HG02973 (cell line): Measurements from ENCODE around the gene MACROD2.

Experiments used
- ATAC-seq: cut with Tn5 transposase; IDR thresholded peaks from one replicate; pipeline ENCODE4 v1.9.1; 2021; ENCODE audit warnings: moderate library complexity; ENCODE audit not compliant: unreplicated experiment

Gene MACROD2

GRCh38 chr20:14726591-14726990 is 731.3 kb downstream of the MACROD2 start:
- ATAC-seq: no peak

- ATAC-seq: no peak
These were observed 732.3 kb downstream of the MACROD2 start for GRCh38 chr20:14727485-14728150.

- ATAC-seq: no peak
These were observed 734.1 kb downstream of the MACROD2 start for GRCh38 chr20:14729390-14729789.

DNA sequence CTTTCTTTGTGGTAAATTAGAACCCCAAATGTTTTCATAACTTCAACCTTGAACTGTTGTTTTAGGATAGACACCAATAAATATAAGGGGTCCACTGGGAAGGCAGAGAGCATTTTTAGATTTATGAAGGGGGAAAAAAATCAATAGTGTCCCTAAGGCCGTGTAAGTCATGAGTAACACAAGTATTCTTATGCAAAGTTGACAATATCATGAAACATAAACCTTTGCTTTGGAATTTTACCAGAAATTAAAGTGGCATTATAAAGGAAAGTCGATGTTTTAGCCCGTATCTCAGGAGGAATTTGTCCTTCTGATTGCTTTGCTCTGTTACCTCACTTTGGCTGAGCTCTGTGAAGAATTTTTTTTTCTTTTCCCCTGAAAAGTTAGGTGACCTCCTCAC is 737.0 kb downstream of the MACROD2 start:
- ATAC-seq: no peak

DNA sequence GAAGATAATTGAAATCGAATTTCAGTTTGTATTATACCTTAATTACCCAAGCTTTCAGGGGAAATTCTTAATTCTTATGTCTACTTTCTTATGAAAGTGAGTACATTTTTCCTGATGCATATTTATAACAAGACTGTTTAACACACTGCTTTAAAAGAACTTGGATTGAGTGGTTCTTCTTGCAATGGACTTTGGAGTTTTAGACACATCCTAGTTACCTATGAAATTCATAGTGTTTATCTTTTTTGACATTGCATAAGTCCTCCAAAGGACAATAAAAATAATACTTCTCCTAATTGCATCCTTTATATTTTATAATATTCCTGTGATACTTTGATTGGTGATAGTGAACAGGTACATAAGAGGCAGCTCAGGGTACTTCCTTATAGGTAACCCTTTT is 737.7 kb downstream of the MACROD2 start:
- ATAC-seq: no peak

DNA sequence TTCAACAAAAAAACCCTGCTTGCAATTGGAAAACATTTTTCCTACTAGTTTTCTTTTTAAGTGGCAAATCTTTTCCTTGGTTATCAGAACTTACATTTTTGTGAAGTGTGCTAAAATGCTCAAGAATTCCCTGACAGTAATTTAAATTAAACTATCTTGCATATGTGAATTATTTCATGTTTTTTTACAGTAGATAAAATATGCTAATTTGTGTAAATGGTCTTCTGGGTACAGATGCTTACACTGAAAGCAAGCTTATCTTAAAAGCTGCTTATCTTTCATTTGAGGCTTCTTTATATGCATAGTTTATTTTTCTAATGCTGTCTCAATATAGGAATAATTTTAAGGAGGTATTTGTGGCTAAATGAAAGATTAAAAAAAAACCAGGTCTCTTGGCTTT is 745.1 kb downstream of the MACROD2 start:
- ATAC-seq: no peak

GRCh38 chr20:14741616-14742015 is 746.3 kb downstream of the MACROD2 start:
- ATAC-seq: no peak

GRCh38 chr20:14744723-14745122 is 749.4 kb downstream of the MACROD2 start:
- ATAC-seq: no peak

DNA sequence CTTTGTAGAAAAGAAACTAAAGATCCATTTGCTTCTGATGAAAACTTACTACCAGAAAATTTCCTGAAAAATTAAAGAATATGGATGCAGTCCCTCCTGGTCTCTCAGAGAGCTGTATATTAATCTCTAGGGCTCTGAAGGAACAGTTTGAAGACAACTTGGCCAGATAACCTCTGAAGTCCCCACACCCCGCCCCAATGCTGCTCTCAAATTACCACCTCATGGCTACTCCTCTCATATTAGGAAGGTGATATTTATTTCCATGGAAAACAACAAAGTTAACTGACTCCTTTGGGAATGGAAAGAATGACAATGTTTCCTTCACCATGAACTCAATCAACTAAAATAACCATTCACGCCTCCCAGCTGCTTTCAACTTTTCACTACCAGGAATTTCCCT is 750.5 kb downstream of the MACROD2 start:
- ATAC-seq: no peak

DNA sequence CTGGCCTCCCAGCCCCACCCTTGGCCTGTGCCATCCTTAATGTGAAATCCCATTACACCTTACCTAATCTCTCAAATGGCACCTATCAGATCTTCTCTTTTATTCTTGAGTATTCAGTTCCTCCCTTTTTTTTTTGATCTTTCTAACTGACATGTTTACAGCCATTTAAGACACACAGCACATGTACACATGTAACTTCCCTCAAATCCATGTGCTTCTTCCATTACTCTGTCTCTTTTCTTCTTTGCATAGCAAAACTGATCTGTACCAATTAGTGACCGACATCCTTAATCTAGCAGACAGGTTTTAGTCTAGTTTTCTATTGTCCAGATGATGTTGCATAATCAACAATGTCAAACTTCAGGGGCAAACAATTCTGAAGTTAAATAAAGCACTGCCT is 755.9 kb downstream of the MACROD2 start:
- ATAC-seq: no peak

DNA sequence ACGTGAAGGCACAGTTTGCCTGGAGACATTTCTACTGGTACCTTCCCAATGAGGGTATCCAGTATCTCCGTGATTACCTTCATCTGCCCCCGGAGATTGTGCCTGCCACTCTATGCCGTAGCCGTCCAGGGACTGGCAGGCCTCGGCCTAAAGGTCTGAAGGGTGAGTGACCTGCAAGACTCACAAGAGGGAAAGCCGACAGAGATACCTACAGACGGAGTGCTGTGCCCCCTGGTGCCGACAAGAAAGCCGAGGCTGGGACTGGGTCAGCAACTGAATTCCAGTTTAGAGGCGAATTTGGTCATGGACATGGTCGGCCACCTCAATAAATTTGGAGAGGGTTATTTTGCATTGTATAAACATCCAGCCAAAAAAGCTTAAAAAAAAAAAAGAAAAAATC is 762.4 kb downstream of the MACROD2 start:
- ATAC-seq: no peak

DNA sequence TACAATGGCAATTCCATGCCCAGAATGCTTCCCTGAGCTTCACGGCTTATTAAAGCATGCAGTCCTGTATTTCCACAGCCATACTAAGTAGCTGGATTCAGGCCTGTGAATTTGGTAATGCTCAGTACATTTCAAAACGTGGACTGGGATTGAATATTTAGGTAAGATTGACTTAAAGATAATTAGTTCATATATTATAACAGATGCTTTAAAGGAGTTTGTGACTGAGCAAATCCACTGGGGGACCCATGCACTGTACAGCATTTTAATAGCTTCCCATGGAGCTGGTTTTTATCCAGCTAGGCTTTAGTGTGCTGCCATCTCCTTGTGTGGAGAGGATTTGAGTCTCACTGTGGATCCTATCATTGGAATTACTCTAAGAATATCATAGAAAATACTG is 763.0 kb downstream of the MACROD2 start:
- no peak for ATAC-seq

GRCh38 chr20:14759979-14760378 is 764.7 kb downstream of the MACROD2 start:
- no peak for ATAC-seq

DNA sequence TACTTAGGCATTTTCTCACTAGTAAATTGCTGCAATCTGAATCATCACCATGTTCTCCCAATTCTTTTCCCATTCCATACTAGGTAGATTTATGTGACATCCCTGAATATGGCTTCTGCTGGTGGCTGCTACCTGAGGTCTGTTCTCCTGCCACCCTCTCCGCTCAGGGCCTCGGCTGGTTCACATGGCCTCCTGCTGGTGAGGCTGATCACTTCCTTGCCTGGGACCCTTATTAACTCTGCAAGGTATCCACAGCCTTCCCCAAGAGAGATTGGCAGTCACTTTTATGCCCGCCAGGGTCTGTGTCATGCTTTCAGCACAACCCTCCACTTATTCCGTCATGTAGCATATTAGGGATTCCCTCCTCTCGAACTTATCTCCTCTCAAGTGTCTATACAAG is 766.6 kb downstream of the MACROD2 start:
- ATAC-seq: no peak

DNA sequence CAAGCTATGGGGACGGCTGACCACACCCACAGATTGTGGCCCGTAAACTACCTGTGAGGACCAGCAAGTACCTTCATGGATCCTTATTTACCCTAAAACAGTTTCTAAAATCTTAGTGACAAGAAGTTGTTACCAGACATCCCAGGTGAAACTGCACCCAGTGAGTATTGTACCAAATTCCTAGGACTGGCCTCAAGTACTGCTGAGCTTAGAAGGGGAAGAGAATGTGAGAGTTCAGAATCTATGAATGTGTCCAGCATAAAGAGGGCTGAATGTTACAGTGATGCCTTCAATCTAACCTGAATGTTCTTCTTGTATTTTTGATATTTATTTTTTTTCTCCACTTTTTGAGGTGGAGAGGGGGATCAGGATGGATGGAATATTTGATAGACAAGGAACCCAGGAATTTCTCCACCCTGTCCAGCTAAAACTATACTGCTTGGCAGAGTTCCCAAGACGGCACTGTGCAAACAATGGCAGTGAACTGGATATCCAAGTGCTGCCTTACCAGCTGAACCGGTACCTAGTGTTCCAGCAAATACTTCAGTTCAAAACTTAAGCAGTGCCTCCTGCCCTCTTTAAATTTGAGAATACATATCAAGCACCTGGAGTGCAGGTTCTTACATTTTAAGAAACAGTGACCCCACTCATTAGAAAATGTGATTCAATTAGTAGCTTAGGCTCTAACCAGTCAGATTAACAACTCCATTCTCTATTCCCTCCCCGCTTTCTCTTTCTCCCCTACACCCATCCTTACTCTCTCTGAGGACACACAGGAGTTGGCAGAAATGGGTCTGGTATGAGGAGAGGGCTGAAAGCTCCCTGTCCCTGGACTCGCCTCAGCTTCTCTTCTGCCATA is 769.4 kb downstream of the MACROD2 start:
- ATAC-seq: no peak

DNA sequence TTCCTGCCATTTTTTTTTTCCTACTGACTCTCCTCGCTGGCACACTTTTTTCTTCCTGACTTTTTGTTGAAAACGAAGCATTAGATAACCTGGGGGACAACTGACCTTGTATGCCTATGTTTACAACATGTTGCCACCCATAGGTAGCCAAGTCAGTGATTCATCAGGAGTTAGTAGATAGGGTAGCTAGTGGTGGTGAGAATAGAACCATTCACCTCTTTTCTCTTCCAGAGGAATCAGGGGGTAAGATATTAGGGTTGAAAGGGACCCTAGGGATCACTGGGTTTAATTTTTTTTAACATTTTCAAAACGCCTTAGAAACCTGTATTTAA is 770.0 kb downstream of the MACROD2 start:
- no peak for ATAC-seq

- no peak for ATAC-seq
These were observed 778.2 kb downstream of the MACROD2 start for GRCh38 chr20:14773486-14773885.

DNA sequence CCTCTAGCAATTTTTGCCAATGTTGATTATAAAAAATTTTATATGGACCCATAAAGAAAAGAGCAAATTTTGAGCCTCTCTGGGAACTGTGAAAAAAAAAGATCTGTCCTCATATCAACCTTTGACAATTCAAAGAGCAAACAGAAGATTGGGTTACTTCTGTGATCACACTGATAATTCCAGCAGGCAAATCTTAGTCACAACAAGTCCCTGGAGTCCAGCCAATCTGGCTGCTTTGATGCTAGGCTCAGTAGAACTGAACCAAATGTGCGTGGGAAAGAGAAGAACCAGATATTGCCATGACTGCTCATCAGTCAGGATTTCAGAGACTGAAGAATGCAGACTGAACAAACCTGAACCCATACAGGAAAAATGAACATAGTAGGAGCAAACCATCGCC is 780.5 kb downstream of the MACROD2 start:
- no peak for ATAC-seq

- no peak for ATAC-seq
These were observed 782.3 kb downstream of the MACROD2 start for GRCh38 chr20:14777591-14777990.

GRCh38 chr20:14778096-14778495 is 782.8 kb downstream of the MACROD2 start:
- ATAC-seq: no peak

- ATAC-seq: no peak
These were observed 783.6 kb downstream of the MACROD2 start for GRCh38 chr20:14778875-14779274.

DNA sequence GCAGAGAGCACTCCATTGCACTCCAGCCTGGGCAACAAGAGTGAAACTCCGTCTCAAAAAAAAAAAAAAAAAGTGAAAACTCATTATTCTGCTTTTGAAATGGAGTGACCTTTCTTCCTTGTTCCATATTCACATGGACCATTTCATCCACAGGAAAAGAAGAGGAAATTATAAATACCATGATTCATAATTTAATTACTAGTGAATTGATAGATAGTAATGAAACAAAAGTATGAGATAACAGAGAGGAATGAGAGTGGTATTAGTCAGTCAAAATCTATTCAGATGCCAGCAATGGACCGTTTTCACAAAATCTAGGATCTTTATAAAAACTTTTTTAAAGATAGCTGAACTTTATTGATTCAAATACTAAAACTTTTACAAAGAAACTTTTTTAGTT is 785.2 kb downstream of the MACROD2 start:
- ATAC-seq: no peak

GRCh38 chr20:14782731-14783130 is 787.4 kb downstream of the MACROD2 start:
- no peak for ATAC-seq
